ENCODE results near the gene PDSS2. TPM values are rescaled to one million over a fixed set of nuclear protein-coding genes. Genes with fewer than 3 reads are reported as not detected.
"Not testable (repeated sequence)": the region's sequence is repeated elsewhere in the genome, so short reads cannot be mapped to it uniquely, and the experiment has no call there.

PDSS2 gene
- total RNA-seq, 1 experiment from 2014 or later, result 17.7 TPM

- BruUV-seq (replicated peaks), result no TSS peak
- ATAC-seq (no peak), DNase-seq (ENCODE audit: low read depth, low spot score) (no peak)
- ChIA-PET POLR2A (no interaction called here), CTCF (no interaction called here)
- Histone ChIP-seq H3K27ac (ENCODE audit: low read length) (no peak overlapping the region), H3K9me3 (ENCODE audit: control insufficient read depth, insufficient read depth, low read depth, low read length) (no peaks in the 10 kb centered on the region), H3K4me3 (ENCODE audit: low read depth in 2 of 2, low read length in 2 of 2) (no peak overlapping the region), H3K4me1 (ENCODE audit: control insufficient read depth, insufficient read depth, low read length) (no peaks in the 10 kb centered on the region), H3K36me3 (ENCODE audit: control insufficient read depth, insufficient read depth, low read length) (no peaks in the 10 kb centered on the region), H3K27me3 (ENCODE audit: control insufficient read depth, insufficient read depth, low read length) (no peaks in the 10 kb centered on the region)
- in situ Hi-C loops (cut with HindIII; ENCODE audit: low pct_unique_long_range_greater_than_20kb, low sequenced_read_pairs) (no loop called here), intact Hi-C loops (cut with micrococcal nuclease; ENCODE audit: unreplicated experiment) (no loop called here)
- TF ChIP-seq REST (IDR thresholded peaks at IDR 0.05; ENCODE audit: insufficient read depth in 1 of 2, low read depth in 2 of 2, low read length in 1 of 2), result no peak
- no peak for TF ChIP-seq TCF7L2 (IDR thresholded peaks at IDR 0.05; ENCODE audit: low read depth, low read length)
- TF ChIP-seq POLR2AphosphoS5 (IDR thresholded peaks at IDR 0.05; ENCODE audit: low read depth, low read length), result no peak
- TF ChIP-seq CTCF (IDR thresholded peaks at IDR 0.05), result no peak
- TF ChIP-seq SIN3A (IDR thresholded peaks at IDR 0.05; ENCODE audit: borderline replicate concordance, insufficient read depth, low read depth, low read length), result no peak
Observed at GRCh38 chr6:107144666-107145065, 314.7 kb downstream of the PDSS2 start.

- no peaks in the 10 kb centered on the region for H3K27me3 ChIP-seq (ENCODE audit: control insufficient read depth, insufficient read depth, low read length)
- intact Hi-C loops (cut with micrococcal nuclease; ENCODE audit: unreplicated experiment), result no loop called here
Observed at GRCh38 chr6:107144014-107144413, 315.4 kb downstream of the PDSS2 start.

GRCh38 chr6:107140581-107140980, 318.8 kb downstream of the PDSS2 start:
- no TSS peak for BruUV-seq (replicated peaks)
- TF ChIP-seq CTCF (IDR thresholded peaks at IDR 0.05) (no peak), TCF7L2 (IDR thresholded peaks at IDR 0.05; ENCODE audit: low read depth, low read length) (no peak), REST (IDR thresholded peaks at IDR 0.05; ENCODE audit: insufficient read depth in 1 of 2, low read depth in 2 of 2, low read length in 1 of 2) (no peak)
- Histone ChIP-seq H3K36me3 (ENCODE audit: control insufficient read depth, insufficient read depth, low read length) (no peaks in the 10 kb centered on the region), H3K27ac (ENCODE audit: low read length) (no peak overlapping the region), H3K9me3 (ENCODE audit: control insufficient read depth, insufficient read depth, low read depth, low read length) (no peaks in the 10 kb centered on the region), H3K4me1 (ENCODE audit: control insufficient read depth, insufficient read depth, low read length) (no peaks in the 10 kb centered on the region), H3K27me3 (ENCODE audit: control insufficient read depth, insufficient read depth, low read length) (no peaks in the 10 kb centered on the region), H3K4me3 (ENCODE audit: low read depth in 2 of 2, low read length in 2 of 2) (no peak overlapping the region)
- in situ Hi-C loops (cut with HindIII; ENCODE audit: low pct_unique_long_range_greater_than_20kb, low sequenced_read_pairs) (no loop called here), intact Hi-C loops (cut with micrococcal nuclease; ENCODE audit: unreplicated experiment) (no loop called here)
- CTCF ChIA-PET, result no interaction called here
- ATAC-seq (no peak), DNase-seq (ENCODE audit: low read depth, low spot score) (no peak)
- POLR2A ChIA-PET, result no interaction called here

More at GRCh38 chr6:107144014-107144413, 315.4 kb downstream of the PDSS2 start:
- in situ Hi-C loops (cut with HindIII; ENCODE audit: low pct_unique_long_range_greater_than_20kb, low sequenced_read_pairs), result no loop called here
- ChIA-PET POLR2A (no interaction called here), CTCF (no interaction called here)
- no peak overlapping the region for H3K4me3 ChIP-seq (ENCODE audit: low read depth in 2 of 2, low read length in 2 of 2)
- H3K9me3 ChIP-seq (ENCODE audit: control insufficient read depth, insufficient read depth, low read depth, low read length), result no peaks in the 10 kb centered on the region
- no peaks in the 10 kb centered on the region for H3K36me3 ChIP-seq (ENCODE audit: control insufficient read depth, insufficient read depth, low read length)
- no peak for ATAC-seq
- no peak for DNase-seq (ENCODE audit: low read depth, low spot score)
- H3K27ac ChIP-seq (ENCODE audit: low read length), result no peak overlapping the region
- BruUV-seq (replicated peaks), result no TSS peak
- no peak for TF ChIP-seq SIN3A (IDR thresholded peaks at IDR 0.05; ENCODE audit: borderline replicate concordance, insufficient read depth, low read depth, low read length)
- H3K4me1 ChIP-seq (ENCODE audit: control insufficient read depth, insufficient read depth, low read length), result no peaks in the 10 kb centered on the region

- in situ Hi-C loops (cut with HindIII; ENCODE audit: low pct_unique_long_range_greater_than_20kb, low sequenced_read_pairs); ATAC-seq; H3K9me3 ChIP-seq (ENCODE audit: control insufficient read depth, insufficient read depth, low read depth, low read length); DNase-seq (ENCODE audit: low read depth, low spot score); H3K27me3 ChIP-seq (ENCODE audit: control insufficient read depth, insufficient read depth, low read length); H3K36me3 ChIP-seq (ENCODE audit: control insufficient read depth, insufficient read depth, low read length); POLR2A ChIA-PET; BruUV-seq (replicated peaks); H3K27ac ChIP-seq (ENCODE audit: low read length); H3K4me3 ChIP-seq (ENCODE audit: low read depth in 2 of 2, low read length in 2 of 2); CTCF ChIA-PET; H3K4me1 ChIP-seq (ENCODE audit: control insufficient read depth, insufficient read depth, low read length): not testable (repeated sequence)
- intact Hi-C loops (cut with micrococcal nuclease; ENCODE audit: unreplicated experiment), result loop anchor here (10.0 kb wide), 1 partner anchor 538 kb away; no protein-coding TSS in a partner anchor
Observed at GRCh38 chr6:107136324-107136723, 323.0 kb downstream of the PDSS2 start.

All from Panc1 (cell line).